H1 (cell line): ENCODE results near the gene CD200R1L. TPM values are rescaled to one million over a fixed set of nuclear protein-coding genes. Genes with fewer than 3 reads are reported as not detected.

Experiments used
- CTCF ChIA-PET: fragments of 300-600 bp; sonication (Branson Sonifier 250); formaldehyde crosslinking; loops from one replicate; lab custom pipeline; 2021; ENCODE audit not compliant: partially characterized antibody; lab: Charles Lee
- POLR2A ChIA-PET: fragments of 300-600 bp; sonication (Branson Sonifier 250); formaldehyde crosslinking; loops from one replicate; lab custom pipeline; 2021; ENCODE audit warnings: inconsistent platforms; ENCODE audit not compliant: partially characterized antibody; lab: Charles Lee
- DNase-seq, 2 experiments: peaks; one replicate each; pipeline versions ENCODE4 v3.0.0 to v3.0.0-alpha.2; 2010 to 2022; ENCODE audit warnings: low spot score in 2 of 2, low read depth in 1 of 2, mixed read lengths in 1 of 2
- FAIRE-seq: peaks from 2 replicates; lab custom pipeline; 2011; peaks lifted over from hg19 to GRCh38; lab: Jason Lieb, UNC
- H2AFZ ChIP-seq: 2 replicates; pipeline ENCODE4 v1.8.1; 2012; ENCODE audit warnings: low read length, inconsistent platforms
- H2AK5ac ChIP-seq: 2 replicates; pipeline ENCODE4 v1.6.1; 2013; ENCODE audit warnings: low read depth, low read length
- H2BK120ac ChIP-seq: replicated peaks from 2 replicates; pipeline ENCODE3; 2013; ENCODE audit warnings: low read depth, low read length, inconsistent platforms
- H2BK12ac ChIP-seq: 2 replicates; pipeline ENCODE4 v1.6.1; 2013; ENCODE audit warnings: low read depth, low read length
- H2BK15ac ChIP-seq: 2 replicates; pipeline ENCODE4 v1.6.1; 2013; ENCODE audit warnings: low read length
- H2BK20ac ChIP-seq: 2 replicates; pipeline ENCODE4 v1.6.1; 2013; ENCODE audit warnings: low read length
- H2BK5ac ChIP-seq: 2 replicates; pipeline ENCODE4 v1.6.1; 2013; ENCODE audit warnings: low read depth, low read length
- H3K14ac ChIP-seq: 2 replicates; pipeline ENCODE4 v1.6.1; 2013; ENCODE audit warnings: inconsistent platforms; ENCODE audit not compliant: insufficient read length
- H3K18ac ChIP-seq: 2 replicates; pipeline ENCODE4 v1.6.1; 2013; ENCODE audit warnings: low read length; ENCODE audit errors: extremely low read depth
- H3K23ac ChIP-seq: 2 replicates; pipeline ENCODE4 v1.6.1; 2013; ENCODE audit warnings: inconsistent platforms; ENCODE audit not compliant: insufficient read length
- H3K23me2 ChIP-seq: 2 replicates; pipeline ENCODE4 v1.6.1; 2013; ENCODE audit warnings: low read depth, low read length
- H3K27ac ChIP-seq: 2 replicates; pipeline ENCODE4 v1.6.1; 2011; ENCODE audit warnings: low read depth, low read length, inconsistent platforms
- H3K27me3 ChIP-seq, 4 experiments: replicated peaks in 1 of 4; 1 replicate in 1 of 4; 2 replicates in 3 of 4; pipeline versions ENCODE4 v1.6.1 to v1.8.1; 2011 to 2013; ENCODE audit warnings: low read length in 3 of 4, mild to moderate bottlenecking in 3 of 4, inconsistent platforms in 2 of 4, mixed read lengths in 2 of 4, moderate library complexity in 1 of 4; ENCODE audit not compliant: control insufficient read depth in 3 of 4, insufficient read depth in 3 of 4; ENCODE audit errors: extremely low read depth in 1 of 4
- H3K36me3 ChIP-seq, 4 experiments: 2 replicates each; pipeline versions ENCODE4 v1.6.1 to v1.8.1; 2011 to 2013; ENCODE audit warnings: mild to moderate bottlenecking in 4 of 4, low read length in 3 of 4, moderate library complexity in 2 of 4, control low read depth in 1 of 4, inconsistent platforms in 1 of 4; ENCODE audit not compliant: insufficient read depth in 4 of 4, control insufficient read depth in 2 of 4
- H3K4ac ChIP-seq: replicated peaks from 2 replicates; pipeline ENCODE3; 2013; ENCODE audit warnings: low read length, low read depth, mixed read lengths, inconsistent platforms; ENCODE audit not compliant: insufficient read length
- H3K4me1 ChIP-seq, 4 experiments: replicated peaks in 1 of 4; 1 replicate in 1 of 4; 2 replicates in 3 of 4; pipeline versions ENCODE4 v1.6.1 to v1.8.1; 2011 to 2013; ENCODE audit warnings: low read length in 3 of 4, inconsistent platforms in 2 of 4, mixed read lengths in 1 of 4; ENCODE audit not compliant: insufficient read depth in 4 of 4, control insufficient read depth in 3 of 4
- H3K4me2 ChIP-seq, 2 experiments: 2 replicates each; pipeline versions ENCODE4 v1.6.1 to v1.8.1; 2011 to 2013; ENCODE audit warnings: low read depth in 2 of 2, low read length in 2 of 2, control low read depth in 1 of 2, inconsistent platforms in 1 of 2, mild to moderate bottlenecking in 1 of 2; ENCODE audit not compliant: insufficient read depth in 1 of 2
- H3K4me3 ChIP-seq, 4 experiments: fragments of 200-600, 300-600 bp in 1 of 4; sonication (generic), shearing (Covaris generic), sonication (Bioruptor Twin) in 1 of 4; 2 replicates each; pipeline versions ENCODE4 v1.5.1 to v1.8.1; 2011 to 2016; ENCODE audit warnings: low read length in 4 of 4, low read depth in 3 of 4, control low read depth in 2 of 4, inconsistent platforms in 2 of 4, mild to moderate bottlenecking in 2 of 4, mixed read lengths in 1 of 4, moderate library complexity in 1 of 4; ENCODE audit not compliant: insufficient read depth in 2 of 4; ENCODE audit errors: extremely low read depth in 1 of 4
- H3K56ac ChIP-seq: replicated peaks from 2 replicates; pipeline ENCODE3; 2013; ENCODE audit warnings: low read depth, mild to moderate bottlenecking, mixed read lengths, low read length, inconsistent platforms; ENCODE audit not compliant: insufficient read length
- H3K79me1 ChIP-seq: 2 replicates; pipeline ENCODE4 v1.6.1; 2013; ENCODE audit warnings: low read depth, low read length, control low read depth
- H3K79me2 ChIP-seq, 2 experiments: 2 replicates each; pipeline versions ENCODE4 v1.6.1 to v1.8.1; 2012 to 2013; ENCODE audit warnings: low read length in 2 of 2, mild to moderate bottlenecking in 2 of 2, inconsistent platforms in 1 of 2; ENCODE audit not compliant: insufficient read depth in 2 of 2, control insufficient read depth in 1 of 2
- H3K9ac ChIP-seq, 4 experiments: replicated peaks in 1 of 4; 1 replicate in 1 of 4; 2 replicates in 3 of 4; pipeline versions ENCODE4 v1.6.1 to v1.8.1; 2011 to 2013; ENCODE audit warnings: low read depth in 3 of 4, low read length in 3 of 4, control low read depth in 2 of 4, mild to moderate bottlenecking in 2 of 4, moderate library complexity in 2 of 4, inconsistent platforms in 1 of 4; ENCODE audit errors: extremely low read depth in 1 of 4
- H3K9me3 ChIP-seq, 2 experiments: 2 replicates each; pipeline versions ENCODE4 v1.6.1 to v1.8.1; 2012 to 2013; ENCODE audit warnings: mild to moderate bottlenecking in 2 of 2, moderate library complexity in 2 of 2, control low read depth in 1 of 2, inconsistent platforms in 1 of 2, low read depth in 1 of 2, low read length in 1 of 2, mixed read lengths in 1 of 2; ENCODE audit not compliant: insufficient read depth in 2 of 2
- H4K20me1 ChIP-seq, 2 experiments: replicated peaks in 1 of 2; 2 replicates each; pipeline versions ENCODE3 to v1.8.1; 2011 to 2013; ENCODE audit warnings: inconsistent platforms in 2 of 2, low read length in 2 of 2, mild to moderate bottlenecking in 1 of 2; ENCODE audit not compliant: insufficient read depth in 2 of 2, control insufficient read depth in 1 of 2
- H4K5ac ChIP-seq: 2 replicates; pipeline ENCODE4 v1.6.1; 2013; ENCODE audit warnings: low read length, low read depth, mixed read lengths, inconsistent platforms; ENCODE audit not compliant: insufficient read length
- H4K8ac ChIP-seq: 2 replicates; pipeline ENCODE4 v1.8.0; 2013; ENCODE audit warnings: mild to moderate bottlenecking, moderate library complexity, low read length, inconsistent platforms; ENCODE audit not compliant: insufficient read depth; ENCODE audit errors: extremely low read depth
- H4K91ac ChIP-seq: replicated peaks from 2 replicates; pipeline ENCODE3; 2013; ENCODE audit warnings: low read length, mixed read lengths, inconsistent platforms; ENCODE audit not compliant: insufficient read length
- POLR2A ChIP-seq, 2 experiments: IDR thresholded peaks; 1 replicate in 1 of 2; 2 replicates in 1 of 2; pipeline ENCODE4 v1.6.1; 2011; ENCODE audit warnings: low read depth in 2 of 2, low read length in 2 of 2, mild to moderate bottlenecking in 2 of 2; ENCODE audit errors: control extremely low read depth in 1 of 2
- SIX5 ChIP-seq: IDR thresholded peaks from 2 replicates; pipeline ENCODE4 v1.6.1; 2011; ENCODE audit warnings: mild to moderate bottlenecking, low read depth, low read length
- WGBS, 2 experiments: shearing (Covaris generic) in 1 of 2; methylation state at CpG; one replicate each; pipeline versions ENCODE4 v1.1.6 to v1.1.7; 2013 to 2015; ENCODE audit warnings: low lambda C conversion rate in 2 of 2, mixed read lengths in 2 of 2, inconsistent platforms in 1 of 2, low coverage in 1 of 2, missing lambda C conversion rate in 1 of 2; ENCODE audit not compliant: insufficient replicate concordance in 2 of 2, insufficient coverage in 1 of 2, insufficient read length in 1 of 2; ENCODE audit errors: extremely low coverage in 1 of 2, missing lambda C conversion rate in 1 of 2; 5-methylcytosine and 5-hydroxymethylcytosine counted together
- polyA plus RNA-seq, 7 experiments: library from polyadenylated mRNA; depleted of rRNA in 3 of 7; stranded (reverse) in 5 of 7; unstranded in 2 of 7; fragments of >200 nt in 5 of 7; fragments of 200-250 nt in 2 of 7; gene quantifications; 1 replicate in 5 of 7; 2 replicates in 1 of 7; 4 replicates in 1 of 7; pipeline versions ENCODE4 v1.2.1 to v1.2.3, GENCODE V29; 2011 to 2013; ENCODE audit warnings: missing spikeins in 2 of 7, mixed read lengths in 2 of 7
- total RNA-seq: library from RNA; stranded (reverse); fragmentation: NEBNext Ultra II Directional; extraction: Animal tissue kit (Norgen Biotek cat#: 25700); gene quantifications from 2 replicates; pipeline ENCODE4 v1.2.1, GENCODE V29; 2021

CD200R1L gene
- total and polyA plus RNA-seq, 2 of the 8 experiments (the other 6 are each of a cell fraction or from before 2014, with no cell fraction given): not detected

GRCh38 chr3:112770951-112771350 is 75.7 kb downstream of the CD200R1L start:
- Histone ChIP-seq H2BK12ac (no peak overlapping the region; the same call in 1 of the 2 replicates), H3K4me3 (no peak overlapping the region), H2BK120ac (peak overlapping the region; percentile 52), H4K8ac (no peak overlapping the region), H4K20me1 (no peaks in the 10 kb centered on the region), H3K23ac (no peak overlapping the region), H3K4me1 (peaks cover 0 to 2% (median 1%) of the 10 kb centered on the region in 4 experiments; a peak in 2 of 7 replicates), H3K27ac (no peak overlapping the region), H2AFZ (no peak overlapping the region), H3K4me2 (no peak overlapping the region), H2BK5ac (no peak overlapping the region), H3K79me2 (no peaks in the 10 kb centered on the region), H3K9ac (no peak overlapping the region), H3K4ac (peak overlapping the region; percentile 91), H2BK15ac (no peak overlapping the region), H3K18ac (peak overlapping the region; percentile 55), H3K9me3 (no peaks in the 10 kb centered on the region), H3K79me1 (no peaks in the 10 kb centered on the region), H3K23me2 (no peaks in the 10 kb centered on the region; the same call in 1 of the 2 replicates), H3K14ac (no peak overlapping the region), H2BK20ac (no peak overlapping the region), H3K27me3 (no peaks in the 10 kb centered on the region), H2AK5ac (no peak overlapping the region), H3K36me3 (no peaks in the 10 kb centered on the region), H4K91ac (peak overlapping the region; percentile 22)
- 95% methylated on average over 2 of the region's 2 CpGs; no CpG with 5 or more reads in 1 of the 2 experiments for WGBS, 2 experiments
- POLR2A ChIA-PET: no interaction called here
- no peak for FAIRE-seq
- CTCF ChIA-PET: interaction anchor here (0.6 kb wide), 1 partner anchor 44 kb away, joined by 4 read pairs; no protein-coding TSS in a partner anchor
- TF ChIP-seq POLR2A (IDR thresholded peaks at IDR 0.05; ENCODE audit: control extremely low read depth in 1 of 2, low read depth in 2 of 2, low read length in 2 of 2) (no peak), SIX5 (no peak)
- TF ChIP-seq, all 59 proteins: peak for 0
- no peak overlapping the region for H4K5ac ChIP-seq
- no peak overlapping the region for H3K56ac ChIP-seq
- no peak for DNase-seq
